OCI-LY1 (cell line): ENCODE data around the gene PUM1.

ENCODE experiments used
- H2AFZ ChIP-seq: fragments of 200-600 bp; sonication (generic), shearing (Covaris generic); 2 replicates; pipeline ENCODE4 v1.6.0; 2014; ENCODE audit warnings: antibody characterized with exemption, mild to moderate bottlenecking, low read length
- H3F3A ChIP-seq: fragments of 200-600 bp; sonication (generic), shearing (Covaris generic); 2 replicates; pipeline ENCODE4 v1.6.0; 2014; ENCODE audit warnings: mild to moderate bottlenecking, antibody characterized with exemption, low read length, moderate library complexity; ENCODE audit not compliant: insufficient read depth
- H3K27ac ChIP-seq: fragments of 200-600 bp; sonication (generic); 2 replicates; pipeline ENCODE4 v1.5.1; 2014; ENCODE audit warnings: low read length, mixed run types, mild to moderate bottlenecking, low read depth; ENCODE audit not compliant: poor library complexity, severe bottlenecking
- H3K27me3 ChIP-seq: fragments of 200-600 bp; sonication (generic); 2 replicates; pipeline ENCODE4 v1.6.0; 2014; ENCODE audit warnings: antibody characterized with exemption, mild to moderate bottlenecking, low read length, moderate library complexity; ENCODE audit not compliant: insufficient read depth
- H3K36me3 ChIP-seq: fragments of 200-600 bp; sonication (generic); 2 replicates; pipeline ENCODE4 v1.6.1; 2014; ENCODE audit warnings: mild to moderate bottlenecking, antibody characterized with exemption, low read length, moderate library complexity, mixed read lengths; ENCODE audit not compliant: insufficient read depth
- H3K4me1 ChIP-seq: fragments of 200-600 bp; sonication (generic); 2 replicates; pipeline ENCODE4 v1.5.1; 2014; ENCODE audit warnings: mild to moderate bottlenecking, low read length, moderate library complexity; ENCODE audit not compliant: insufficient read depth, severe bottlenecking
- H3K4me2 ChIP-seq: fragments of 200-600 bp; sonication (generic), shearing (Covaris generic); 2 replicates; pipeline ENCODE4 v1.6.1; 2014; ENCODE audit warnings: low read length
- H3K4me3 ChIP-seq: fragments of 200-600 bp; sonication (generic); 2 replicates; pipeline ENCODE4 v1.5.1; 2014; ENCODE audit warnings: low read length, low read depth, mild to moderate bottlenecking, mixed read lengths; ENCODE audit not compliant: poor library complexity, severe bottlenecking
- H3K79me2 ChIP-seq: fragments of 200-600 bp; shearing (Covaris generic); 2 replicates; pipeline ENCODE4 v1.6.1; 2016; ENCODE audit warnings: mixed run types, low read length, mixed read lengths; ENCODE audit not compliant: insufficient read depth
- H3K9ac ChIP-seq: fragments of 200-600 bp; sonication (generic), shearing (Covaris generic); 2 replicates; pipeline ENCODE4 v1.6.1; 2014; ENCODE audit warnings: mild to moderate bottlenecking, low read length, mixed read lengths
- H3K9me2 ChIP-seq: fragments of 200-600 bp; sonication (generic), shearing (Covaris generic); 2 replicates; pipeline ENCODE4 v1.6.1; 2014; ENCODE audit warnings: low read depth, mild to moderate bottlenecking, low read length, mixed read lengths
- H3K9me3 ChIP-seq: fragments of 200-600 bp; shearing (Covaris generic); 2 replicates; pipeline ENCODE4 v1.6.1; 2014; ENCODE audit warnings: low read length, mixed read lengths
- H4K20me1 ChIP-seq: fragments of 200-600 bp; sonication (generic), shearing (Covaris generic); 2 replicates; pipeline ENCODE4 v1.6.0; 2016; ENCODE audit warnings: mild to moderate bottlenecking, low read length; ENCODE audit not compliant: insufficient read depth
- CTCF ChIP-seq: fragments of 200-600 bp; sonication (generic), shearing (Covaris generic); IDR thresholded peaks from 2 replicates; pipeline ENCODE4 v1.5.1; 2017; ENCODE audit warnings: mild to moderate bottlenecking, antibody characterized with exemption, low read length, moderate library complexity, mixed read lengths
- EZH2 ChIP-seq: fragments of 200-600 bp; sonication (generic), shearing (Covaris generic); IDR thresholded peaks from 2 replicates; pipeline ENCODE4 v1.8.0; 2017; ENCODE audit warnings: borderline replicate concordance, mixed run types, mild to moderate bottlenecking, antibody characterized with exemption, low read length, moderate library complexity, mixed read lengths

The PUM1 gene

DNA sequence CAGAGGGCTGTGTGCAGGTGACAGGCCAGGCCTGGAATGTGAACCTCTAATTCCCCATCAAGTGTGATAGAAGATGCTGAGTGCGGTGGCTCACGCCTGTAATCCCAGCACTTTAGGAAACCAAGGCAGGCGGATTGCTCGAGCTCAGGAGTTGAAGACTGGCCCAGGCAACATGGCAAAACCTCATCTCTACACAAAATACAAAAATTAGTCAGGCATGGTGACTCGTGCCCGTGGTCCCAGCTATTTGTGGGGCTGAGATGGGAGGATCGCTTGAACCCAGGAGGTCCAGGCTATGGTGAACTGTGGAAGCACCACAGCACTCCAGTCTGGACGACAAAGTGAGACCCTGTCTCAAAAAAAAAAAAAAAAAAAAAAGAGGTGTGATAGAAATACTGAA, 40.1 kb upstream of the PUM1 start:
- no peaks in the 10 kb centered on the region for H4K20me1 ChIP-seq
- H3K4me2 ChIP-seq: no peak overlapping the region
- no peaks in the 10 kb centered on the region for H3K79me2 ChIP-seq
- H3K27me3 ChIP-seq: peaks cover 5% of the 10 kb centered on the region; the same call in 1 of the 2 replicates
- no peak overlapping the region for H3K27ac ChIP-seq
- no peak overlapping the region for H3K4me3 ChIP-seq
- no peaks in the 10 kb centered on the region for H3K9me2 ChIP-seq
- no peaks in the 10 kb centered on the region for H3K9me3 ChIP-seq
- H3F3A ChIP-seq: no peaks in the 10 kb centered on the region
- no peaks in the 10 kb centered on the region for H3K4me1 ChIP-seq
- no peak overlapping the region for H3K9ac ChIP-seq
- H3K36me3 ChIP-seq: no peaks in the 10 kb centered on the region
- no peak for TF ChIP-seq CTCF
- TF ChIP-seq EZH2: no peak
- H2AFZ ChIP-seq: no peak overlapping the region

GRCh38 chr1:31102501-31102950, 37.0 kb upstream of the PUM1 start:
- Histone ChIP-seq H2AFZ (no peak overlapping the region), H3K79me2 (no peaks in the 10 kb centered on the region), H3K9ac (no peak overlapping the region), H3F3A (no peaks in the 10 kb centered on the region), H3K36me3 (no peaks in the 10 kb centered on the region), H3K4me1 (no peaks in the 10 kb centered on the region), H4K20me1 (no peaks in the 10 kb centered on the region), H3K27me3 (peaks cover 5% of the 10 kb centered on the region; the same call in 1 of the 2 replicates), H3K9me3 (no peaks in the 10 kb centered on the region), H3K4me2 (no peak overlapping the region), H3K27ac (no peak overlapping the region), H3K4me3 (no peak overlapping the region), H3K9me2 (no peaks in the 10 kb centered on the region)
- TF ChIP-seq CTCF (no peak), EZH2 (no peak)

- Histone ChIP-seq H4K20me1 (no peaks in the 10 kb centered on the region), H3K9ac (no peak overlapping the region), H3K27ac (no peak overlapping the region), H3K79me2 (no peaks in the 10 kb centered on the region), H2AFZ (no peak overlapping the region), H3K4me2 (no peak overlapping the region), H3K9me3 (no peaks in the 10 kb centered on the region), H3K36me3 (no peaks in the 10 kb centered on the region), H3K27me3 (peaks cover 5% of the 10 kb centered on the region; the same call in 1 of the 2 replicates), H3K9me2 (no peaks in the 10 kb centered on the region), H3K4me1 (no peaks in the 10 kb centered on the region), H3K4me3 (no peak overlapping the region), H3F3A (no peaks in the 10 kb centered on the region)
- TF ChIP-seq CTCF (no peak), EZH2 (no peak)
Observed at GRCh38 chr1:31101147-31101502, 35.6 kb upstream of the PUM1 start.
